RWPE2 (cell line): Measurements from ENCODE around the gene IL1RAPL1.
A peak's percentile ranks its signal among the peaks of the same experiment; 100 is the strongest.

Experiments used
- ATAC-seq: fragments of 200-7000 bp; cut with Tn5 transposase; 3 replicates; pipeline ENCODE4 v1.9.1; 2021; ENCODE audit warnings: low read depth
- DNase-seq: peaks from one replicate; pipeline ENCODE4 v3.0.0-alpha.2; 2020; ENCODE audit warnings: low spot score
- H3K27ac ChIP-seq: fragments of 450-650 bp; 2 replicates; pipeline ENCODE4 v1.5.1; 2017; ENCODE audit warnings: mild to moderate bottlenecking; ENCODE audit not compliant: poor library complexity, severe bottlenecking
- H3K27me3 ChIP-seq: fragments of 250-450 bp; sonication (Bioruptor Pico); 2 replicates; pipeline ENCODE4 v1.5.1; 2021; ENCODE audit warnings: mild to moderate bottlenecking, moderate library complexity; ENCODE audit not compliant: insufficient read depth, poor library complexity, severe bottlenecking
- H3K36me3 ChIP-seq: fragments of 250-450 bp; sonication (Bioruptor Pico); 2 replicates; pipeline ENCODE4 v1.5.1; 2020; ENCODE audit warnings: low read depth, mild to moderate bottlenecking, moderate library complexity
- H3K4me1 ChIP-seq: fragments of 250-450 bp; sonication (Bioruptor Pico); 2 replicates; pipeline ENCODE4 v1.5.1; 2021; ENCODE audit warnings: mild to moderate bottlenecking, moderate library complexity; ENCODE audit not compliant: insufficient read depth, poor library complexity, severe bottlenecking
- H3K4me3 ChIP-seq: fragments of 250-450 bp; sonication (Bioruptor Pico); 2 replicates; pipeline ENCODE4 v1.5.1; 2021; ENCODE audit warnings: mild to moderate bottlenecking, moderate library complexity; ENCODE audit not compliant: severe bottlenecking
- H3K9me3 ChIP-seq: fragments of 250-450 bp; sonication (Bioruptor Pico); 2 replicates; pipeline ENCODE4 v1.5.1; 2021; ENCODE audit warnings: mild to moderate bottlenecking, moderate library complexity; ENCODE audit not compliant: severe bottlenecking
- CTCF ChIP-seq: fragments of 450-650 bp; IDR thresholded peaks from one replicate; pipeline ENCODE4 v1.5.1; 2017; ENCODE audit warnings: mild to moderate bottlenecking, moderate library complexity; ENCODE audit not compliant: poor library complexity, severe bottlenecking

IL1RAPL1 gene

GRCh38 chrX:28586981-28587551, at the start of gene IL1RAPL1:
IL1RAPL1 (plus strand) TSS chrX:28587446.
- ATAC-seq, result peak; percentile 66; the same call in 2 of the 3 replicates
- H3K4me3 ChIP-seq, result no peak within 1 kb of the TSS
- no peak within 1 kb of the TSS for H3K27ac ChIP-seq
- no peaks in the 10 kb centered on the region for H3K27me3 ChIP-seq
- no peaks in the 10 kb centered on the region for H3K36me3 ChIP-seq
- no peaks in the 10 kb centered on the region for H3K9me3 ChIP-seq
- peak; percentile 19 for TF ChIP-seq CTCF
- no peak for DNase-seq
- no peaks in the 10 kb centered on the region for H3K4me1 ChIP-seq

GRCh38 chrX:28542791-28543190, 44.5 kb upstream of the IL1RAPL1 start:
- Histone ChIP-seq H3K36me3 (no peaks in the 10 kb centered on the region), H3K27ac (no peak overlapping the region), H3K4me1 (no peaks in the 10 kb centered on the region), H3K9me3 (no peaks in the 10 kb centered on the region), H3K4me3 (no peak overlapping the region), H3K27me3 (no peaks in the 10 kb centered on the region)
- ATAC-seq (no peak), DNase-seq (no peak)
- TF ChIP-seq CTCF, result no peak

- TF ChIP-seq CTCF, result no peak
- H3K4me1 ChIP-seq, result no peaks in the 10 kb centered on the region
- H3K27ac ChIP-seq, result no peak overlapping the region
- no peaks in the 10 kb centered on the region for H3K27me3 ChIP-seq
- no peaks in the 10 kb centered on the region for H3K9me3 ChIP-seq
- no peak for ATAC-seq
- no peaks in the 10 kb centered on the region for H3K36me3 ChIP-seq
- no peak for DNase-seq
- H3K4me3 ChIP-seq, result no peak overlapping the region
These were observed 37.4 kb upstream of the IL1RAPL1 start for GRCh38 chrX:28549838-28550237.

- DNase-seq, result no peak
- no peak for TF ChIP-seq CTCF
- ATAC-seq, result no peak; the same call in 2 of the 3 replicates
- H3K27ac ChIP-seq, result no peak overlapping the region
- no peaks in the 10 kb centered on the region for H3K27me3 ChIP-seq
- no peaks in the 10 kb centered on the region for H3K4me1 ChIP-seq
- no peaks in the 10 kb centered on the region for H3K36me3 ChIP-seq
- no peak overlapping the region for H3K4me3 ChIP-seq
- no peaks in the 10 kb centered on the region for H3K9me3 ChIP-seq
These were observed 36.8 kb upstream of the IL1RAPL1 start for GRCh38 chrX:28550331-28550872.

- no peak for TF ChIP-seq CTCF
- no peaks in the 10 kb centered on the region for H3K4me1 ChIP-seq
- H3K36me3 ChIP-seq, result no peaks in the 10 kb centered on the region
- DNase-seq, result no peak
- H3K27me3 ChIP-seq, result no peaks in the 10 kb centered on the region
- ATAC-seq, result peak; percentile 51; the same call in 2 of the 3 replicates
- no peak overlapping the region for H3K27ac ChIP-seq
- H3K9me3 ChIP-seq, result no peaks in the 10 kb centered on the region
- no peak overlapping the region for H3K4me3 ChIP-seq
These were observed 34.9 kb upstream of the IL1RAPL1 start for GRCh38 chrX:28552322-28552721.
